IMR-90 (cell line): ENCODE measurements around the gene MED4. TPM values are rescaled to one million over a fixed set of nuclear protein-coding genes. Genes with fewer than 3 reads are reported as not detected.

Source experiments
- ATAC-seq: fragments of 200-7000 bp; cut with Tn5 transposase; 2 replicates; pipeline ENCODE4 v1.9.1; 2020; ENCODE audit warnings: low read depth, mild to moderate bottlenecking, moderate library complexity
- BruUV-seq: library from RNA; stranded (reverse); fragments of 400-500 nt; replicated peaks from 2 replicates; lab custom pipeline; 2021; lab: Mats Ljungman, UMichigan
- CTCF ChIA-PET: fragments of 300-600 bp; formaldehyde crosslinking; extraction: SDS; loops from one replicate; lab custom pipeline; 2021; ENCODE audit warnings: antibody characterized with exemption; lab: Yijun Ruan, JAX
- POLR2A ChIA-PET: fragments of 300-600 bp; sonication (Branson Sonifier 250); formaldehyde crosslinking; loops from one replicate; lab custom pipeline; 2022; ENCODE audit warnings: antibody characterized with exemption; ENCODE audit not compliant: unreplicated experiment; lab: Charles Lee
- DNase-seq: peaks from one replicate; pipeline ENCODE4 v3.0.0; 2013
- H2AFZ ChIP-seq: replicated peaks from 2 replicates; pipeline ENCODE3; 2013; ENCODE audit warnings: low read length, mild to moderate bottlenecking; ENCODE audit not compliant: poor library complexity
- H2AK5ac ChIP-seq: 2 replicates; pipeline ENCODE4 v1.6.1; 2013; ENCODE audit warnings: low read depth, low read length, inconsistent platforms
- H2AK9ac ChIP-seq: replicated peaks from 2 replicates; pipeline ENCODE3; 2013; ENCODE audit warnings: mild to moderate bottlenecking, low read depth, low read length, moderate library complexity; ENCODE audit not compliant: poor library complexity
- H2BK120ac ChIP-seq: 2 replicates; pipeline ENCODE4 v1.6.1; 2013; ENCODE audit warnings: low read depth, low read length, inconsistent platforms
- H2BK15ac ChIP-seq: 3 replicates; pipeline ENCODE4 v1.6.1; 2013; ENCODE audit warnings: low read depth, low read length, inconsistent platforms
- H2BK20ac ChIP-seq: 2 replicates; pipeline ENCODE4 v1.6.1; 2013; ENCODE audit warnings: low read depth, mild to moderate bottlenecking, inconsistent platforms, low read length, moderate library complexity
- H2BK5ac ChIP-seq: 2 replicates; pipeline ENCODE4 v1.6.1; 2013; ENCODE audit warnings: mild to moderate bottlenecking, low read depth, low read length, inconsistent platforms; ENCODE audit not compliant: poor library complexity, severe bottlenecking
- H3K14ac ChIP-seq: replicated peaks from 2 replicates; pipeline ENCODE4 v1.6.1; 2013; ENCODE audit warnings: low read depth, low read length, inconsistent platforms
- H3K18ac ChIP-seq: 2 replicates; pipeline ENCODE4 v1.6.1; 2013; ENCODE audit warnings: low read depth, low read length, control low read depth
- H3K23ac ChIP-seq: 2 replicates; pipeline ENCODE4 v1.6.1; 2013; ENCODE audit warnings: low read depth, low read length, inconsistent platforms
- H3K27ac ChIP-seq: 2 replicates; pipeline ENCODE4 v1.5.1; 2013; ENCODE audit warnings: mild to moderate bottlenecking, control low read depth, low read length; ENCODE audit not compliant: insufficient read depth
- H3K27me3 ChIP-seq: 2 replicates; pipeline ENCODE4 v1.6.1; 2013; ENCODE audit warnings: low read length; ENCODE audit not compliant: control insufficient read depth, insufficient read depth
- H3K36me3 ChIP-seq: 2 replicates; pipeline ENCODE4 v1.6.1; 2013; ENCODE audit warnings: low read length, mixed read lengths; ENCODE audit not compliant: control insufficient read depth, insufficient read depth
- H3K4ac ChIP-seq: 2 replicates; pipeline ENCODE4 v1.6.1; 2013; ENCODE audit warnings: low read depth, low read length, inconsistent platforms
- H3K4me1 ChIP-seq: 2 replicates; pipeline ENCODE4 v1.6.1; 2013; ENCODE audit warnings: low read length, mixed read lengths; ENCODE audit not compliant: control insufficient read depth, insufficient read depth
- H3K4me2 ChIP-seq: 2 replicates; pipeline ENCODE4 v1.6.1; 2013; ENCODE audit warnings: low read depth, mild to moderate bottlenecking, control low read depth, low read length, moderate library complexity
- H3K4me3 ChIP-seq: 2 replicates; pipeline ENCODE4 v1.5.1; 2013; ENCODE audit warnings: low read depth, mild to moderate bottlenecking, control low read depth, low read length, moderate library complexity; ENCODE audit not compliant: insufficient read depth
- H3K56ac ChIP-seq: 2 replicates; pipeline ENCODE4 v1.6.1; 2013; ENCODE audit warnings: low read length, inconsistent platforms; ENCODE audit not compliant: insufficient read depth; ENCODE audit errors: extremely low read depth
- H3K79me1 ChIP-seq, 2 experiments: 2 replicates each; pipeline ENCODE4 v1.6.1; 2013; ENCODE audit warnings: low read length in 2 of 2, inconsistent platforms in 1 of 2, low read depth in 1 of 2
- H3K9ac ChIP-seq: 2 replicates; pipeline ENCODE4 v1.6.1; 2013; ENCODE audit warnings: low read depth, low read length, control low read depth
- H3K9me1 ChIP-seq: 2 replicates; pipeline ENCODE4 v1.6.1; 2013; ENCODE audit warnings: low read length, inconsistent platforms; ENCODE audit not compliant: insufficient read depth
- H3K9me3 ChIP-seq: 2 replicates; pipeline ENCODE4 v1.6.1; 2013; ENCODE audit warnings: low read length; ENCODE audit not compliant: control insufficient read depth, insufficient read depth
- H4K20me1 ChIP-seq: 2 replicates; pipeline ENCODE4 v1.6.1; 2013; ENCODE audit warnings: low read length, inconsistent platforms; ENCODE audit not compliant: insufficient read depth
- H4K5ac ChIP-seq: 2 replicates; pipeline ENCODE4 v1.6.1; 2013; ENCODE audit warnings: mild to moderate bottlenecking, low read depth, low read length, control low read depth
- H4K8ac ChIP-seq, 2 experiments: 2 replicates each; pipeline ENCODE4 v1.6.1; 2013; ENCODE audit warnings: low read depth in 2 of 2, low read length in 2 of 2, control low read depth in 1 of 2, inconsistent platforms in 1 of 2
- H4K91ac ChIP-seq: 2 replicates; pipeline ENCODE4 v1.6.1; 2013; ENCODE audit warnings: low read depth, low read length, inconsistent platforms; ENCODE audit not compliant: insufficient read depth
- BHLHE40 ChIP-seq: fragments of 150-350 bp; IDR thresholded peaks from 2 replicates; pipeline ENCODE4 v1.6.1; 2016; ENCODE audit warnings: mild to moderate bottlenecking, low read depth, low read length
- CEBPB ChIP-seq: IDR thresholded peaks from 2 replicates; pipeline ENCODE4 v1.6.1; 2012; ENCODE audit warnings: low read depth, low read length, improper control_type of control experiment
- CHD1 ChIP-seq: IDR thresholded peaks from 2 replicates; pipeline ENCODE4 v1.6.1; 2012; ENCODE audit warnings: low read depth, low read length, improper control_type of control experiment
- CTCF ChIP-seq: conservative IDR thresholded peaks from 2 replicates; pipeline ENCODE4 v1.5.1; 2012; ENCODE audit warnings: mild to moderate bottlenecking, low read depth, low read length, improper control_type of control experiment
- FOS ChIP-seq: fragments of 150-350 bp; IDR thresholded peaks from 2 replicates; pipeline ENCODE4 v1.6.1; 2016; ENCODE audit warnings: low read depth, low read length
- MAFK ChIP-seq: IDR thresholded peaks from 2 replicates; pipeline ENCODE4 v1.6.1; 2012; ENCODE audit warnings: low read depth, low read length, improper control_type of control experiment
- MAZ ChIP-seq: IDR thresholded peaks from 2 replicates; pipeline ENCODE4 v1.6.1; 2012; ENCODE audit warnings: low read depth, mild to moderate bottlenecking, low read length, improper control_type of control experiment, moderate library complexity, borderline replicate concordance
- MXI1 ChIP-seq: IDR thresholded peaks from 2 replicates; pipeline ENCODE4 v1.6.1; 2012; ENCODE audit warnings: low read depth, mild to moderate bottlenecking, low read length, moderate library complexity, borderline replicate concordance
- NFE2L2 ChIP-seq: fragments of 150-350 bp; IDR thresholded peaks from 2 replicates; pipeline ENCODE4 v1.6.1; 2016; ENCODE audit warnings: low read depth, mild to moderate bottlenecking, low read length
- POLR2A ChIP-seq: IDR thresholded peaks from 2 replicates; pipeline ENCODE4 v1.6.1; 2012; ENCODE audit warnings: mild to moderate bottlenecking, low read depth, low read length
- RAD21 ChIP-seq: IDR thresholded peaks from 2 replicates; pipeline ENCODE4 v1.6.1; 2012; ENCODE audit warnings: low read length, improper control_type of control experiment
- RCOR1 ChIP-seq: IDR thresholded peaks from 2 replicates; pipeline ENCODE4 v1.6.1; 2012; ENCODE audit warnings: mild to moderate bottlenecking, low read length, improper control_type of control experiment; ENCODE audit not compliant: insufficient replicate concordance
- RFX5 ChIP-seq: IDR thresholded peaks from 2 replicates; pipeline ENCODE4 v1.8.0; 2012; ENCODE audit warnings: low read depth, mild to moderate bottlenecking, low read length, moderate library complexity
- SMC3 ChIP-seq: fragments of 150-350 bp; IDR thresholded peaks from 2 replicates; pipeline ENCODE4 v1.6.1; 2016; ENCODE audit warnings: low read depth, mild to moderate bottlenecking, antibody characterized with exemption, low read length, moderate library complexity
- WGBS, 2 experiments: methylation state at CpG; one replicate each; pipeline versions ENCODE4 v1.1.5 to v1.1.7; 2013; ENCODE audit warnings: missing lambda C conversion rate in 2 of 2; ENCODE audit not compliant: insufficient read length in 1 of 2; ENCODE audit errors: extremely low coverage in 2 of 2; 5-methylcytosine and 5-hydroxymethylcytosine counted together
- dilution Hi-C: fragments of 300-500 bp; cut with HindIII; formaldehyde crosslinking; loops from one replicate; pipeline ENCODE4 v1.14.3; 2018; ENCODE audit warnings: low sequenced_read_pairs; ENCODE audit not compliant: unreplicated experiment
- in situ Hi-C: fragments of 300-500 bp; cut with MboI; formaldehyde crosslinking; loops from 3 replicates; pipeline ENCODE4 v1.14.3; 2019; ENCODE audit warnings: low sequenced_read_pairs, inconsistent platforms, mixed read lengths
- intact Hi-C: fragments of 100-400 bp; cut with micrococcal nuclease; formaldehyde crosslinking; loops from 2 replicates; pipeline ENCODE4 v1.10.0; 2022
- polyA plus RNA-seq, 3 experiments: library from polyadenylated mRNA; depleted of rRNA; stranded (reverse); fragments of >200 nt; gene quantifications; 2 replicates each; pipeline ENCODE4 v1.2.3, GENCODE V29; 2012; ENCODE audit warnings: low replicate concordance in 1 of 3
- total RNA-seq: library from RNA; depleted of rRNA; stranded (reverse); fragments of >200 nt; gene quantifications from 2 replicates; pipeline ENCODE4 v1.2.3, GENCODE V29; 2012
- TF ChIP-seq, protein P1 (sequence below): fragments of 150-350 bp; IDR thresholded peaks from 2 replicates; pipeline ENCODE4 v1.6.1; 2016; ENCODE audit warnings: low read depth, mild to moderate bottlenecking, low read length, moderate library complexity, borderline replicate concordance
- TF ChIP-seq, protein P2 (sequence below): fragments of 150-350 bp; IDR thresholded peaks from 2 replicates; pipeline ENCODE4 v1.6.1; 2017; ENCODE audit warnings: mild to moderate bottlenecking, antibody characterized with exemption, low read length, low read depth

The MED4 gene
- total and polyA plus RNA-seq, 2 of the 4 experiments (the other 2 are of a cell fraction), result 25.3 to 40.5 TPM

DNA sequence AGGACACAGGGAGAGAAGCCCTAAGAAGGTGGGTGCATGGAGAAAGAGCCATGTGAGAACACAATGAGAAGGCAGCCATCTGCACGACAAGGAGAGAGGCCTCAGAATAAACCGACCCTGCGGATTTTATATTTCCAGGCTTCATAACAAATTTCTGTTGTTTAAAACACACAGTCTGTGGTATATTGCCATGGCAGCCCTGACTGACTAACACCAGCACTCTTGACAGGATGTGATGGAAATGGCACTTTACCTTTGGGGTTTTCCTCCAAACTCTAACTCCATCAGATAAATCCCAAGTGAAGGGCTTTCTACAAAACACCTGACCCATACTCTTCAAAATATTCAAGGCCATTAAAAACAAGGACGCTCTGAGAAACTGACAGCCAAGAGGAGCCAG is 13.2 kb upstream of the MED4 start:
- no TSS peak for BruUV-seq
- Histone ChIP-seq H4K91ac (no peak overlapping the region), H3K23ac (no peak overlapping the region), H2BK15ac (no peak overlapping the region), H2AFZ (no peak overlapping the region), H3K27ac (no peak overlapping the region), H3K4ac (no peak overlapping the region), H2AK9ac (no peak overlapping the region), H3K4me3 (no peak overlapping the region), H3K56ac (no peak overlapping the region), H3K14ac (no peak overlapping the region), H3K79me1 (no peaks in the 10 kb centered on the region), H2BK120ac (no peak overlapping the region), H3K9ac (no peak overlapping the region), H3K27me3 (peaks cover 2% of the 10 kb centered on the region), H3K9me1 (no peaks in the 10 kb centered on the region), H3K18ac (no peak overlapping the region), H4K8ac (no peak overlapping the region), H3K4me1 (no peaks in the 10 kb centered on the region), H2AK5ac (no peak overlapping the region), H3K4me2 (no peak overlapping the region), H2BK20ac (no peak overlapping the region), H4K20me1 (no peaks in the 10 kb centered on the region), H2BK5ac (no peak overlapping the region), H4K5ac (no peak overlapping the region), H3K9me3 (no peaks in the 10 kb centered on the region), H3K36me3 (no peaks in the 10 kb centered on the region)
- intact Hi-C loops, result no loop called here
- ATAC-seq (no peak), DNase-seq (no peak)
- TF ChIP-seq MAZ (no peak), CHD1 (no peak), POLR2A (no peak), MAFK (no peak), FOS (no peak), RFX5 (no peak), BHLHE40 (no peak), RAD21 (no peak), RCOR1 (no peak), CTCF (no peak), MXI1 (no peak), NFE2L2 (no peak), SMC3 (no peak), CEBPB (no peak)
- TF ChIP-seq, protein P1, sequence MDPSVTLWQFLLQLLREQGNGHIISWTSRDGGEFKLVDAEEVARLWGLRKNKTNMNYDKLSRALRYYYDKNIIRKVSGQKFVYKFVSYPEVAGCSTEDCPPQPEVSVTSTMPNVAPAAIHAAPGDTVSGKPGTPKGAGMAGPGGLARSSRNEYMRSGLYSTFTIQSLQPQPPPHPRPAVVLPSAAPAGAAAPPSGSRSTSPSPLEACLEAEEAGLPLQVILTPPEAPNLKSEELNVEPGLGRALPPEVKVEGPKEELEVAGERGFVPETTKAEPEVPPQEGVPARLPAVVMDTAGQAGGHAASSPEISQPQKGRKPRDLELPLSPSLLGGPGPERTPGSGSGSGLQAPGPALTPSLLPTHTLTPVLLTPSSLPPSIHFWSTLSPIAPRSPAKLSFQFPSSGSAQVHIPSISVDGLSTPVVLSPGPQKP, result no peak
- TF ChIP-seq, protein P2, sequence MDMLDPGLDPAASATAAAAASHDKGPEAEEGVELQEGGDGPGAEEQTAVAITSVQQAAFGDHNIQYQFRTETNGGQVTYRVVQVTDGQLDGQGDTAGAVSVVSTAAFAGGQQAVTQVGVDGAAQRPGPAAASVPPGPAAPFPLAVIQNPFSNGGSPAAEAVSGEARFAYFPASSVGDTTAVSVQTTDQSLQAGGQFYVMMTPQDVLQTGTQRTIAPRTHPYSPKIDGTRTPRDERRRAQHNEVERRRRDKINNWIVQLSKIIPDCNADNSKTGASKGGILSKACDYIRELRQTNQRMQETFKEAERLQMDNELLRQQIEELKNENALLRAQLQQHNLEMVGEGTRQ, result no peak
- ChIA-PET CTCF (no interaction called here), POLR2A (no interaction called here)
- dilution Hi-C loops, result no loop called here
- no CpG with 5 or more reads among the region's 4 CpGs for WGBS, 2 experiments
- in situ Hi-C loops, result no loop called here
